ENCODE measurements around the gene ZNF564. TPM values are rescaled to one million over a fixed set of nuclear protein-coding genes. Genes with fewer than 3 reads are reported as not detected.
A peak's percentile ranks its signal among the peaks of the same experiment; 100 is the strongest.
"Not testable (repeated sequence)": the region's sequence is repeated elsewhere in the genome, so short reads cannot be mapped to it uniquely, and the experiment has no call there.

ZNF564 gene
- polyA plus RNA-seq, 1 donor = 12.3 TPM

DNA sequence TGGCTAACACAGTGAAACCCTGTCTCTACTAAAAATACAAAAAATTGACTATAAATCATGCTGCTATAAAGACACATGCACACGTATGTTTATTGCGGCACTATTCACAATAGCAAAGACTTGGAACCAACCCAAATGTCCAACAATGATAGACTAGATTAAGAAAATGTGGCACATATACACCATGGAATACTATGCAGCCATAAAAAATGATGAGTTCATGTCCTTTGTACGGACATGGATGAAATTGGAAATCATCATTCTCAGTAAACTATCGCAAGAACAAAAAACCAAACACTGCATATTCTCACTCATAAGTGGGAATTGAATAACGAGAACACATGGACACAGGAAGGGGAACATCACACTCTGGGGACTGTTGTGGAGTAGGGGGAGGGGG lies 15.1 kb upstream of the ZNF564 start:
- not testable (repeated sequence) for H3K27ac ChIP-seq (ENCODE audit: low read length); H3K9me3 ChIP-seq (ENCODE audit: control insufficient read depth, low read depth, low read length); H3K4me1 ChIP-seq (ENCODE audit: control insufficient read depth, insufficient read depth, low read length); DNase-seq; H3K36me3 ChIP-seq (ENCODE audit: control insufficient read depth, insufficient read depth, low read length); H3K27me3 ChIP-seq (ENCODE audit: control insufficient read depth, insufficient read depth, low read length); H3K4me3 ChIP-seq (ENCODE audit: low read length)
- no CpG with 5 or more reads among the region's 5 CpGs for WGBS (ENCODE audit: insufficient coverage, low lambda C conversion rate)

DNA sequence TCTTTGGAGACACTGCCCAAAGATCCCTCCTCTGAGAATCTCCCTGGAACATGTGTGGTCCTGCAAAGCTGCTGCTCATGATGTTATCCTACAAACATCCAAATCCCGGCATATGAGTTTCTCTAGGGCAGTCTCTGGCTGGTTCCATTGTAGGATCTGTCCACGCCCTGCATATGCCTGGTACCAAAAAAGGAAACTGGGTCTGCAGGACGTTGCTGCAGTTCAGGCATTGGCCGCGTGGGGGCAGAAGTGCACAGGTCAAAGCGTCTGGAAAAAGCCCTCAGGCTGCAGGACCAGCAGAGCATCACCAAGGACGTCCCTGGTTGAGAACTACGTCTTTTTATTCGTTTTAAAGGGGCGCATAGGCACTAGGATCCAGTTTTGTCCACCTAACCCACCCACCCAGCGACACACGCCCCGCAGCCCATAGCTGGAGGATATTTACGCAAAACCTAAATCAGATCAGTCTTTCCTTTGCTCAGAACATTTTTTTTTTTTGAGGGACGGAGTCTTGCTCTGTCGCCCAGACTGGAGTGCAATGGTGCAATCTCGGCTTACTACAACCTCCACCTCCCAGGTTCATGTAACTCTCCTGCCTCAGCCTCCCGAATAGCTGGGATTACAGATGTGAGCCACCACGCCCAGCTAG lies 12.9 kb upstream of the ZNF564 start:
- Histone ChIP-seq H3K4me3 (ENCODE audit: low read length) (no peak overlapping the region), H3K27ac (ENCODE audit: low read length) (no peak overlapping the region), H3K4me1 (ENCODE audit: control insufficient read depth, insufficient read depth, low read length) (no peaks in the 10 kb centered on the region), H3K36me3 (ENCODE audit: control insufficient read depth, insufficient read depth, low read length) (no peaks in the 10 kb centered on the region), H3K9me3 (ENCODE audit: control insufficient read depth, low read depth, low read length) (no peaks in the 10 kb centered on the region), H3K27me3 (ENCODE audit: control insufficient read depth, insufficient read depth, low read length) (no peaks in the 10 kb centered on the region)
- DNase-seq = peak; percentile 73 to 78
- WGBS (ENCODE audit: insufficient coverage, low lambda C conversion rate) = no CpG with 5 or more reads among the region's 19 CpGs

DNA sequence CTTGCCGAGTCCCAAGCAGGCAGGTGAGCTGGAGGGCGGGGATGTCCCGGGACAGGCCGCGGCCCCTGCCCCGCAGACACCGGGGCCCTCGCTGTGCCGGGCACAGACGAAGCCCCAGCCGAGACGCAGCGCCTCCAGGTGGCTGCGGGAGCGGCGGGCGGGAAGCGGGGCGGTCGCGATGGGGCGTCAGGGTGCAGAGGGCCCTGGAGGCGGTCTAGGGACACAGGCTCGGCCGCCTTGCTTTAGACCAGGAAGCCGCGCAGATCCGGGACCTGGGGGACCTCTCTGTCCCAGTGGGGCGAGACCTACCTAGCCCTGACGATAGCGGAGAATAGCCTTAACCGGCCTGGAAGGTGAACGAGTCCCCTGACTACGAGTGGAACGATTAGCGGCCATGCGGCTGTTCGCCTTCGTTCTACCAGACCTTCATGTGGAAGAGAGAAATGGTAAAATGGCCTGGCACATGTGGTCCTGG lies 4.2 kb upstream of the ZNF564 start:
- no peaks in the 10 kb centered on the region for H3K36me3 ChIP-seq (ENCODE audit: control insufficient read depth, insufficient read depth, low read length)
- H3K9me3 ChIP-seq (ENCODE audit: control insufficient read depth, low read depth, low read length) = no peaks in the 10 kb centered on the region
- peak in 1 of 2 donors; percentile 30 for DNase-seq
- no peaks in the 10 kb centered on the region for H3K27me3 ChIP-seq (ENCODE audit: control insufficient read depth, insufficient read depth, low read length)
- H3K4me1 ChIP-seq (ENCODE audit: control insufficient read depth, insufficient read depth, low read length) = peaks cover 9% of the 10 kb centered on the region
- WGBS (ENCODE audit: insufficient coverage, low lambda C conversion rate) = no CpG with 5 or more reads among the region's 39 CpGs
- no peak overlapping the region for H3K27ac ChIP-seq (ENCODE audit: low read length)
- H3K4me3 ChIP-seq (ENCODE audit: low read length) = no peak overlapping the region

DNA sequence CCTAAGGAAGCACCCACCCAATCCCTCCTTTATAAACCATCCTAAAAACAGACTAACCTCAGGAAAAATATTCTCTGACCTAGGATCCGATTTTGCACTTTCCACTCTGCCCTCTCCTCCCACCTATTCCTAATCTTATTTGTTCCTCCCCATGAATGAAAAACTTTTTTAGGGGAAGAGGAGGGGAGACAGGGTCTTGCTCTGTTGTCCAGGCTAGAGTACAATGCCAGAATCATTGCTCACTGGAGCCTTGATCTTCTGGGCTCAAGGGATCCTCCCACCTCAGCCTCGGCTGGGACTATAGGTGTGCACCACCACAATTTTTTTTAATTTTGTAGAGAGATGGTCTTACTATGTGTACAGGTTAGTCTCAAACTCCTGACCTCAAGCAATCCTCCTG lies 4.4 kb downstream of the ZNF564 start:
- Histone ChIP-seq H3K27ac (ENCODE audit: low read length) (no peak overlapping the region), H3K9me3 (ENCODE audit: control insufficient read depth, low read depth, low read length) (peaks cover 37% of the 10 kb centered on the region), H3K4me3 (ENCODE audit: low read length) (no peak overlapping the region), H3K27me3 (ENCODE audit: control insufficient read depth, insufficient read depth, low read length) (no peaks in the 10 kb centered on the region), H3K36me3 (ENCODE audit: control insufficient read depth, insufficient read depth, low read length) (peaks cover 37% of the 10 kb centered on the region), H3K4me1 (ENCODE audit: control insufficient read depth, insufficient read depth, low read length) (peaks cover 7% of the 10 kb centered on the region)
- WGBS (ENCODE audit: insufficient coverage, low lambda C conversion rate) = no CpG with 5 or more reads among the region's 2 CpGs
- DNase-seq = no peak

GRCh38 chr19:12546068-12546467 lies 5.2 kb downstream of the ZNF564 start:
- H3K27ac ChIP-seq (ENCODE audit: low read length) = no peak overlapping the region
- H3K4me3 ChIP-seq (ENCODE audit: low read length) = no peak overlapping the region
- no peak for DNase-seq
- no peaks in the 10 kb centered on the region for H3K27me3 ChIP-seq (ENCODE audit: control insufficient read depth, insufficient read depth, low read length)
- no CpG with 5 or more reads among the region's 5 CpGs for WGBS (ENCODE audit: insufficient coverage, low lambda C conversion rate)
- H3K9me3 ChIP-seq (ENCODE audit: control insufficient read depth, low read depth, low read length) = peaks cover 45% of the 10 kb centered on the region
- H3K36me3 ChIP-seq (ENCODE audit: control insufficient read depth, insufficient read depth, low read length) = peaks cover 41% of the 10 kb centered on the region
- peaks cover 7% of the 10 kb centered on the region for H3K4me1 ChIP-seq (ENCODE audit: control insufficient read depth, insufficient read depth, low read length)

DNA sequence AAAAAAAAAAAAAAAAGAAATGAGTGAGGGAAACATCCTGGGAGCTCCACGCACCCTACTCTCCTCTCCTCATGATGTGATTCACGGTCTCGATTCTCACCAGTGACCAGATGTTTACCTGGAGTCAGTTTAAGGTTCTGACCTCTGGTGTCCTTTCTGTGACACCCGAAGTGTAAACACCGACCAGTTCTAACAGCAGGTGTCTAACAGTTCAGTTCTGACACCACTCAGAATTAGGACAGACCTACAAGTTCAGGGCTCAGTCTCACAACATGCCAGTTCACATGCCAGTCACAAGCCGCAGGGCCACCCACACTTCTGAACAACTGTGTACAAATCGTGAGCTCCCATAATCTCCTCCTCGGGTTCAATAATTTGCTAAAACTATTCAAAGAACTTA lies 6.0 kb downstream of the ZNF564 start:
- Histone ChIP-seq H3K4me1 (ENCODE audit: control insufficient read depth, insufficient read depth, low read length) (peaks cover 7% of the 10 kb centered on the region), H3K4me3 (ENCODE audit: low read length) (no peak overlapping the region), H3K27me3 (ENCODE audit: control insufficient read depth, insufficient read depth, low read length) (no peaks in the 10 kb centered on the region), H3K36me3 (ENCODE audit: control insufficient read depth, insufficient read depth, low read length) (peaks cover 44% of the 10 kb centered on the region), H3K9me3 (ENCODE audit: control insufficient read depth, low read depth, low read length) (peaks cover 53% of the 10 kb centered on the region), H3K27ac (ENCODE audit: low read length) (no peak overlapping the region)
- no CpG with 5 or more reads among the region's 8 CpGs for WGBS (ENCODE audit: insufficient coverage, low lambda C conversion rate)
- DNase-seq = no peak

DNA sequence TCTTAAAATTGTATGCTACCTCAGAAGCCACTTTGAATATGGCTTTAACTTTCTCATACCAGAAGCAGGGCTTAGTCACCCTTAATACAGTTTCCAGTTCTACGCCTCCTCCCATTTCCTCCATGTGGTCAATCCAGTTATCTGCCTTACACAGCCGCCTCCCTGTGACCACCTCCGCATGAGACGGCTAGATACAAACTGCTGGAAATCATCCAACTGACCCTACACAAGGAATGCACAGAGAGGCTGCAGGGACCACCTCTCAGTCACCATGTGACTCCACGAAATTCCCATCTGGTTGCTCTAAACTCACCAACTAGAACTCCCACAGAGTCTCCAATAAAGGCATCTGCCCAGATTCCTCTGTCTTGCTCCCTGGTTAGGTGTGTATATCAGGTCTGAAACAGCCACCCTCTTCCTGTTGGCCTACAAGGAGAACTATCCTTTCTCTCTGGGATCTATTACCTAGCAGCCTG lies 6.8 kb downstream of the ZNF564 start:
- Histone ChIP-seq H3K4me3 (ENCODE audit: low read length) (no peak overlapping the region), H3K27me3 (ENCODE audit: control insufficient read depth, insufficient read depth, low read length) (no peaks in the 10 kb centered on the region), H3K27ac (ENCODE audit: low read length) (no peak overlapping the region), H3K36me3 (ENCODE audit: control insufficient read depth, insufficient read depth, low read length) (peaks cover 44% of the 10 kb centered on the region), H3K4me1 (ENCODE audit: control insufficient read depth, insufficient read depth, low read length) (peaks cover 3% of the 10 kb centered on the region), H3K9me3 (ENCODE audit: control insufficient read depth, low read depth, low read length) (peaks cover 58% of the 10 kb centered on the region)
- no CpG with 5 or more reads among the region's 5 CpGs for WGBS (ENCODE audit: insufficient coverage, low lambda C conversion rate)
- no peak for DNase-seq

GRCh38 chr19:12543855-12544254 lies 7.4 kb downstream of the ZNF564 start:
- no peaks in the 10 kb centered on the region for H3K4me1 ChIP-seq (ENCODE audit: control insufficient read depth, insufficient read depth, low read length)
- H3K4me3 ChIP-seq (ENCODE audit: low read length) = no peak overlapping the region
- WGBS (ENCODE audit: insufficient coverage, low lambda C conversion rate) = 100% methylated on average over 1 of the region's 1 CpG
- H3K9me3 ChIP-seq (ENCODE audit: control insufficient read depth, low read depth, low read length) = peaks cover 61% of the 10 kb centered on the region
- H3K27me3 ChIP-seq (ENCODE audit: control insufficient read depth, insufficient read depth, low read length) = no peaks in the 10 kb centered on the region
- peaks cover 43% of the 10 kb centered on the region for H3K36me3 ChIP-seq (ENCODE audit: control insufficient read depth, insufficient read depth, low read length)
- DNase-seq = no peak
- H3K27ac ChIP-seq (ENCODE audit: low read length) = no peak overlapping the region

GRCh38 chr19:12527034-12527836 lies 24.0 kb downstream of the ZNF564 start:
- H3K4me1 ChIP-seq (ENCODE audit: control insufficient read depth, insufficient read depth, low read length) = no peaks in the 10 kb centered on the region
- no peaks in the 10 kb centered on the region for H3K27me3 ChIP-seq (ENCODE audit: control insufficient read depth, insufficient read depth, low read length)
- no peak for DNase-seq
- 83% methylated on average over 1 of the region's 8 CpGs for WGBS (ENCODE audit: insufficient coverage, low lambda C conversion rate)
- no peak overlapping the region for H3K27ac ChIP-seq (ENCODE audit: low read length)
- no peak overlapping the region for H3K4me3 ChIP-seq (ENCODE audit: low read length)
- H3K9me3 ChIP-seq (ENCODE audit: control insufficient read depth, low read depth, low read length) = peaks cover 92% of the 10 kb centered on the region
- peaks cover 72% of the 10 kb centered on the region for H3K36me3 ChIP-seq (ENCODE audit: control insufficient read depth, insufficient read depth, low read length)

- Histone ChIP-seq H3K4me3 (ENCODE audit: low read length) (no peak overlapping the region), H3K27me3 (ENCODE audit: control insufficient read depth, insufficient read depth, low read length) (no peaks in the 10 kb centered on the region), H3K27ac (ENCODE audit: low read length) (no peak overlapping the region), H3K4me1 (ENCODE audit: control insufficient read depth, insufficient read depth, low read length) (no peaks in the 10 kb centered on the region), H3K9me3 (ENCODE audit: control insufficient read depth, low read depth, low read length) (peaks cover 90% of the 10 kb centered on the region), H3K36me3 (ENCODE audit: control insufficient read depth, insufficient read depth, low read length) (peaks cover 69% of the 10 kb centered on the region)
- DNase-seq = no peak
- 82% methylated on average over 3 of the region's 4 CpGs for WGBS (ENCODE audit: insufficient coverage, low lambda C conversion rate)
These were observed 24.7 kb downstream of the ZNF564 start for GRCh38 chr19:12526542-12526941.
